ENCODE data around the gene PHF21A.

PHF21A gene

GRCh38 chr11:46106530-46107407 lies 14.5 kb downstream of the PHF21A start:
- peak; percentile 66 for DNase-seq (ENCODE audit: low read depth, low spot score)
- Histone ChIP-seq H3K27ac (peak overlapping the region; percentile 92), H3K9ac (ENCODE audit: insufficient read length) (peak overlapping the region; percentile 68), H3K36me3 (ENCODE audit: insufficient read depth, low read length) (no peaks in the 10 kb centered on the region), H3K4me3 (peak overlapping the region; percentile 74), H3K9me3 (ENCODE audit: low read depth, low read length) (no peaks in the 10 kb centered on the region)
- no peak for TF ChIP-seq EZH2 (IDR thresholded peaks at IDR 0.05)
- no peak for TF ChIP-seq FOXP2 (optimal IDR thresholded peaks at IDR 0.05; ENCODE audit: control extremely low read depth, extremely low read length, insufficient read depth)
- no peak for TF ChIP-seq POLR2AphosphoS5 (IDR thresholded peaks at IDR 0.05; ENCODE audit: borderline replicate concordance, low read depth, low read length)

- Histone ChIP-seq H3K36me3 (ENCODE audit: insufficient read depth, low read length) (no peaks in the 10 kb centered on the region), H3K9me3 (ENCODE audit: low read depth, low read length) (no peaks in the 10 kb centered on the region), H3K9ac (ENCODE audit: insufficient read length) (peak overlapping the region; percentile 49), H3K27ac (peak overlapping the region; percentile 92), H3K4me3 (peak overlapping the region; percentile 74)
- no peak for TF ChIP-seq EZH2 (IDR thresholded peaks at IDR 0.05)
- no peak for TF ChIP-seq FOXP2 (optimal IDR thresholded peaks at IDR 0.05; ENCODE audit: control extremely low read depth, extremely low read length, insufficient read depth)
- no peak for TF ChIP-seq POLR2AphosphoS5 (IDR thresholded peaks at IDR 0.05; ENCODE audit: borderline replicate concordance, low read depth, low read length)
- DNase-seq (ENCODE audit: low read depth, low spot score), result no peak
These were observed 15.3 kb downstream of the PHF21A start for GRCh38 chr11:46105926-46106325.

GRCh38 chr11:46105134-46105628 lies 16.1 kb downstream of the PHF21A start:
- TF ChIP-seq FOXP2 (optimal IDR thresholded peaks at IDR 0.05; ENCODE audit: control extremely low read depth, extremely low read length, insufficient read depth) (no peak), EZH2 (IDR thresholded peaks at IDR 0.05) (no peak), POLR2AphosphoS5 (IDR thresholded peaks at IDR 0.05; ENCODE audit: borderline replicate concordance, low read depth, low read length) (no peak)
- H3K27ac ChIP-seq, result peak overlapping the region; percentile 92
- no peak for DNase-seq (ENCODE audit: low read depth, low spot score)
- H3K9me3 ChIP-seq (ENCODE audit: low read depth, low read length), result no peaks in the 10 kb centered on the region
- peak overlapping the region; percentile 48 for H3K9ac ChIP-seq (ENCODE audit: insufficient read length)
- H3K36me3 ChIP-seq (ENCODE audit: insufficient read depth, low read length), result no peaks in the 10 kb centered on the region
- peak overlapping the region; percentile 74 for H3K4me3 ChIP-seq

GRCh38 chr11:46102843-46103242 lies 18.4 kb downstream of the PHF21A start:
- TF ChIP-seq POLR2AphosphoS5 (IDR thresholded peaks at IDR 0.05; ENCODE audit: borderline replicate concordance, low read depth, low read length), result no peak
- TF ChIP-seq EZH2 (IDR thresholded peaks at IDR 0.05), result no peak
- no peak for TF ChIP-seq FOXP2 (optimal IDR thresholded peaks at IDR 0.05; ENCODE audit: control extremely low read depth, extremely low read length, insufficient read depth)
- H3K36me3 ChIP-seq (ENCODE audit: insufficient read depth, low read length), result no peaks in the 10 kb centered on the region
- no peak for DNase-seq (ENCODE audit: low read depth, low spot score)
- no peak overlapping the region for H3K9ac ChIP-seq (ENCODE audit: insufficient read length)
- H3K27ac ChIP-seq, result peak overlapping the region; percentile 51; the same call in 1 of the 2 replicates
- no peaks in the 10 kb centered on the region for H3K9me3 ChIP-seq (ENCODE audit: low read depth, low read length)
- no peak overlapping the region for H3K4me3 ChIP-seq

GRCh38 chr11:46100670-46101069 lies 20.6 kb downstream of the PHF21A start:
- H3K36me3 ChIP-seq (ENCODE audit: insufficient read depth, low read length), result peaks cover 3% of the 10 kb centered on the region; the same call in 1 of the 2 replicates
- H3K9me3 ChIP-seq (ENCODE audit: low read depth, low read length), result no peaks in the 10 kb centered on the region
- no peak for DNase-seq (ENCODE audit: low read depth, low spot score)
- H3K27ac ChIP-seq, result peak overlapping the region; percentile 96
- TF ChIP-seq FOXP2 (optimal IDR thresholded peaks at IDR 0.05; ENCODE audit: control extremely low read depth, extremely low read length, insufficient read depth), result no peak
- TF ChIP-seq EZH2 (IDR thresholded peaks at IDR 0.05), result no peak
- no peak for TF ChIP-seq POLR2AphosphoS5 (IDR thresholded peaks at IDR 0.05; ENCODE audit: borderline replicate concordance, low read depth, low read length)
- H3K9ac ChIP-seq (ENCODE audit: insufficient read length), result peak overlapping the region; percentile 87
- peak overlapping the region; percentile 72 for H3K4me3 ChIP-seq

GRCh38 chr11:46099963-46100316 lies 21.3 kb downstream of the PHF21A start:
- Histone ChIP-seq H3K4me3 (peak overlapping the region; percentile 72), H3K9ac (ENCODE audit: insufficient read length) (peak overlapping the region; percentile 87), H3K27ac (peak overlapping the region; percentile 96), H3K36me3 (ENCODE audit: insufficient read depth, low read length) (peaks cover 3% of the 10 kb centered on the region; the same call in 1 of the 2 replicates), H3K9me3 (ENCODE audit: low read depth, low read length) (no peaks in the 10 kb centered on the region)
- TF ChIP-seq FOXP2 (optimal IDR thresholded peaks at IDR 0.05; ENCODE audit: control extremely low read depth, extremely low read length, insufficient read depth) (no peak), EZH2 (IDR thresholded peaks at IDR 0.05) (no peak), POLR2AphosphoS5 (IDR thresholded peaks at IDR 0.05; ENCODE audit: borderline replicate concordance, low read depth, low read length) (no peak)
- no peak for DNase-seq (ENCODE audit: low read depth, low spot score)

- H3K36me3 ChIP-seq (ENCODE audit: insufficient read depth, low read length), result peaks cover 10% of the 10 kb centered on the region
- no peak overlapping the region for H3K27ac ChIP-seq
- H3K9ac ChIP-seq (ENCODE audit: insufficient read length), result no peak overlapping the region
- H3K4me3 ChIP-seq, result no peak overlapping the region
- no peaks in the 10 kb centered on the region for H3K9me3 ChIP-seq (ENCODE audit: low read depth, low read length)
- TF ChIP-seq FOXP2 (optimal IDR thresholded peaks at IDR 0.05; ENCODE audit: control extremely low read depth, extremely low read length, insufficient read depth), result no peak
- TF ChIP-seq EZH2 (IDR thresholded peaks at IDR 0.05), result no peak
- no peak for TF ChIP-seq POLR2AphosphoS5 (IDR thresholded peaks at IDR 0.05; ENCODE audit: borderline replicate concordance, low read depth, low read length)
- DNase-seq (ENCODE audit: low read depth, low spot score), result no peak
These were observed 30.9 kb downstream of the PHF21A start for GRCh38 chr11:46090375-46090774.

GRCh38 chr11:46079662-46080061 lies 41.6 kb downstream of the PHF21A start:
- TF ChIP-seq EZH2 (IDR thresholded peaks at IDR 0.05), result no peak
- no peak overlapping the region for H3K27ac ChIP-seq

More at GRCh38 chr11:46079662-46080061, 41.6 kb downstream of the PHF21A start:
- no peaks in the 10 kb centered on the region for H3K9me3 ChIP-seq (ENCODE audit: low read depth, low read length)
- DNase-seq (ENCODE audit: low read depth, low spot score), result no peak
- no peak overlapping the region for H3K4me3 ChIP-seq
- H3K9ac ChIP-seq (ENCODE audit: insufficient read length), result no peak overlapping the region
- H3K36me3 ChIP-seq (ENCODE audit: insufficient read depth, low read length), result peaks cover 18% of the 10 kb centered on the region
